ENCODE results near the gene PUS7L. TPM values are rescaled to one million over a fixed set of nuclear protein-coding genes. Genes with fewer than 3 reads are reported as not detected.
A peak's percentile ranks its signal among the peaks of the same experiment; 100 is the strongest.

PUS7L gene
- total RNA-seq, 4 donors from 2014 or later: 5.4 to 22.3 (median 9.9) TPM

DNA sequence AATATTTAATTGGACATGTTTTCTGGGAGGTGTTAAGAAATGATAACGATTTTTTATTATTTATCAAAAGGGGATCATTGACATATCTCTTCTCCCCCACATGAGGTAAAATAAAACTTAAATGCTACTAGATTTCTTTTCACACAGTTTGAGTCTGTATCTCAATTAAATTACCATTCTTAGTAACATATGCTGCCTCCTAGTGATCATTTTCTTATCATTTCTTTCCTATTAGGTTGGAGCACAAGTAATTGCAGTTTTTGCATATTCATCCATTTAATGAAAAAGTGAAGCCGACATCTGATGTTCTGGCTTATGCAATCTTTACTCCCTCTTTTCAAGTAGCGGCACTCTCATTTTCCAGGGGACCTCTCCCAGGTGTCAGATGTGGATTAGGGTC is 24.9 kb downstream of the PUS7L start:
- H3K4me1 ChIP-seq: no peaks in the 10 kb centered on the region
- no peak overlapping the region for H3K4me3 ChIP-seq
- TF ChIP-seq POLR2A (IDR thresholded peaks at IDR 0.05): no peak
- TF ChIP-seq, protein P1, sequence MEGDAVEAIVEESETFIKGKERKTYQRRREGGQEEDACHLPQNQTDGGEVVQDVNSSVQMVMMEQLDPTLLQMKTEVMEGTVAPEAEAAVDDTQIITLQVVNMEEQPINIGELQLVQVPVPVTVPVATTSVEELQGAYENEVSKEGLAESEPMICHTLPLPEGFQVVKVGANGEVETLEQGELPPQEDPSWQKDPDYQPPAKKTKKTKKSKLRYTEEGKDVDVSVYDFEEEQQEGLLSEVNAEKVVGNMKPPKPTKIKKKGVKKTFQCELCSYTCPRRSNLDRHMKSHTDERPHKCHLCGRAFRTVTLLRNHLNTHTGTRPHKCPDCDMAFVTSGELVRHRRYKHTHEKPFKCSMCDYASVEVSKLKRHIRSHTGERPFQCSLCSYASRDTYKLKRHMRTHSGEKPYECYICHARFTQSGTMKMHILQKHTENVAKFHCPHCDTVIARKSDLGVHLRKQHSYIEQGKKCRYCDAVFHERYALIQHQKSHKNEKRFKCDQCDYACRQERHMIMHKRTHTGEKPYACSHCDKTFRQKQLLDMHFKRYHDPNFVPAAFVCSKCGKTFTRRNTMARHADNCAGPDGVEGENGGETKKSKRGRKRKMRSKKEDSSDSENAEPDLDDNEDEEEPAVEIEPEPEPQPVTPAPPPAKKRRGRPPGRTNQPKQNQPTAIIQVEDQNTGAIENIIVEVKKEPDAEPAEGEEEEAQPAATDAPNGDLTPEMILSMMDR (IDR thresholded peaks at IDR 0.05): no peak
- H3K9me3 ChIP-seq: no peaks in the 10 kb centered on the region
- H3K36me3 ChIP-seq: peaks cover 0 to 26% (median 0%) of the 10 kb centered on the region in 3 donors
- no peak for DNase-seq
- H3K27ac ChIP-seq: no peak overlapping the region
- H3K27me3 ChIP-seq: no peaks in the 10 kb centered on the region

DNA sequence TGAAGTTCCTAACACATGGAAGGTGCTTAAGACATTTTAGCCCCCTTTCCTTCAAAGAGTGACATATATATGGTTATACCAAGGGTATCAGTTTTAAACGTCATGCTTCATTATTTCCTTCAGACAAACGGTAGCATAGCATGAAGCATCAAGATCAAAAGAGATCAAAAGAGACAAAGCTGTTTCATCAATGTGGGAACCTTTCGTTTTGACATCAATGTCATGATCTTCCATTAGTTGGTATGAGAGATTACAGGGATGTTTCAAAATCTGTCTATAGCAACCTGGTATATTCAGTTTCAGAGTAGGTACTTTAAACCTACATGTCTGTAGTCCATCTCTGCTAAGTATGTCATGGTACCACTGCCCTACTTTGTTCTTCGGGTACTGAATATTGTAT is 28.3 kb downstream of the PUS7L start:
- no peak overlapping the region for H3K4me3 ChIP-seq
- H3K36me3 ChIP-seq: peaks cover 0 to 4% (median 0%) of the 10 kb centered on the region in 3 donors
- no peaks in the 10 kb centered on the region for H3K4me1 ChIP-seq
- H3K27me3 ChIP-seq: no peaks in the 10 kb centered on the region
- no peak for DNase-seq
- H3K27ac ChIP-seq: no peak overlapping the region
- H3K9me3 ChIP-seq: no peaks in the 10 kb centered on the region
- no peak for TF ChIP-seq POLR2A (IDR thresholded peaks at IDR 0.05)
- TF ChIP-seq, protein P1 (IDR thresholded peaks at IDR 0.05): no peak

DNA sequence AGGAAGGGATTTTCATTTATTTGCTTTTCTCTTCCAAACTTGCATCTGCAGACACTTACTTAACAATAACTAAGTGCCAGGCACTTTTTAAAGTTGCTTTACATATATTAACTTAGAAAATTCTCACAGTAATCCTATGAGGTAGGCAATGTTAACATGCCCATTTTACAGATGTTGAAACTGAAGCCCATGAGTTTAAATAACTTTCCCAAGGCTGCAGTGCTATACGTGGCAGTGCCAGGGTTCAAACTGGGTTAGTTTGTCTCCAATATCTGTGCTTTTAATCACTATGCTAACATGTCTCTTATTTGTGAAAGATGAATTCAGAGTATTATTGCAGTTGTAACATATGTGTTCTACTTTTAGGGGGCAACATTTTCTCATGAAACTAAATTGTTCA is 29.9 kb downstream of the PUS7L start:
- H3K27ac ChIP-seq: no peak overlapping the region
- no peak for TF ChIP-seq POLR2A (IDR thresholded peaks at IDR 0.05)
- TF ChIP-seq, protein P1 (IDR thresholded peaks at IDR 0.05): no peak
- H3K9me3 ChIP-seq: no peaks in the 10 kb centered on the region
- no peaks in the 10 kb centered on the region for H3K4me1 ChIP-seq
- no peak overlapping the region for H3K4me3 ChIP-seq
- DNase-seq: no peak
- no peaks in the 10 kb centered on the region for H3K36me3 ChIP-seq
- H3K27me3 ChIP-seq: no peaks in the 10 kb centered on the region

DNA sequence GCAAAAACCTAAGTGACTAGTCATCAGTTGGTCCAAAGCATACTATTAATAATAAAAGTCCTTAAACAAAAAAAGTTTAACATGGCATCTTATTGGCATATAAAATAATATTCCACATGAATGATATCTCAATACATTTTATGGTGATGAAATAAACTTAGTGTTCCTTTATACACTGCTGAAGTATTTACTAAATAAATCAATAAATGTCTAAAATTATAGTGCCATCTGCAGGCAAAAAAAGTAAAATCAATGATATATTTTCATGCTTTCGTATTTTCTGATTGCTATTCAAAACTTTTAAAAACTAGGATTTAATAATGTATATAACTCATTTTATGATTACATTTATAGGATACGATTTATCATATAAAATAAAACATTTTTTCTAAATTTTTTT is 30.5 kb downstream of the PUS7L start:
- TF ChIP-seq, protein P1 (IDR thresholded peaks at IDR 0.05): peak in 1 of 6 experiments; percentile 9
- no peak for TF ChIP-seq POLR2A (IDR thresholded peaks at IDR 0.05)
- Histone ChIP-seq H3K27me3 (no peaks in the 10 kb centered on the region), H3K36me3 (no peaks in the 10 kb centered on the region), H3K9me3 (no peaks in the 10 kb centered on the region), H3K27ac (no peak overlapping the region), H3K4me3 (no peak overlapping the region), H3K4me1 (no peaks in the 10 kb centered on the region)
- no peak for DNase-seq

DNA sequence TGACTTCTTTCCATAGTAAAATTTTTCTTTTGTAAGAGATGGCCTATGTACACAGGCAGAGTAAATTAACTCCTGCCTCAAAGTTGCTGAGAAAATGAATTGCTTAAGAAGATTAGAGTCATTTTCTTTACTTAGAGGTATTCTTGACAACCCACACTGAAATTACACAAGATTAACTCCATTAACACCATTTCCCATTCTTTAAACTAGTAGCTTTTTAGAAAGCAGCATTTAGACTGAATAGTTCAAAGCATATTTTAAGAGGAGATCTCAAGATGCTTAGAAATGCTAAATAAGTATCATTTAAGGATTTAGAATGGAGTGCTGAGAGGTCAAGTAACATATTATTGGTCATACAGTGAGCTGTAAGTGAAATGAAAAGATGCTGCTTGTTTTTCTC is 35.5 kb downstream of the PUS7L start:
- TF ChIP-seq, protein P1 (IDR thresholded peaks at IDR 0.05): no peak
- TF ChIP-seq POLR2A (IDR thresholded peaks at IDR 0.05): no peak
- H3K9me3 ChIP-seq: no peaks in the 10 kb centered on the region

DNA sequence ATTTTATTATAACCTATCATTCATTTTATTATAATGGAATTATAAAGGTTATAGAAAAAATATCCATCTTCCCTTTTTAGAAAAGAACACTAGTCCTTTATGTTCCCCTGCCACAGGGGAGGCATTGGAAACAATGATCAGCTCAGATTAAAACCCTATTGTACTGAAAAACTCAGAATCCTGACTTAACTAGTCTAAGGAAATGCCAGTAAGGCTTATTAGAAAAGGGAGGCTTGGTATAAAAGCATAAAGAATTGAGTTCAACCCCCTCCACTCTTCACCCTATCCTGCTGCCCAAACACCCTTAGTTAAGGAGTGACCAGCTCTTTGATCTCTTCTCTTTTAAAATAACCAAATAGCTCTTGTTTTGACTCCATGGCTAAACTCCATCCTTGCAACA is 36.0 kb downstream of the PUS7L start:
- Histone ChIP-seq H3K4me3 (no peak overlapping the region), H3K36me3 (no peaks in the 10 kb centered on the region), H3K4me1 (no peaks in the 10 kb centered on the region), H3K9me3 (no peaks in the 10 kb centered on the region), H3K27me3 (no peaks in the 10 kb centered on the region), H3K27ac (no peak overlapping the region)
- TF ChIP-seq, protein P1 (IDR thresholded peaks at IDR 0.05): no peak
- no peak for TF ChIP-seq POLR2A (IDR thresholded peaks at IDR 0.05)
- DNase-seq: no peak

More for the DNA sequence above, 35.5 kb downstream of the PUS7L start:
- no peak for DNase-seq
- no peaks in the 10 kb centered on the region for H3K36me3 ChIP-seq
- no peak overlapping the region for H3K4me3 ChIP-seq
- H3K27me3 ChIP-seq: no peaks in the 10 kb centered on the region
- no peaks in the 10 kb centered on the region for H3K4me1 ChIP-seq
- H3K27ac ChIP-seq: no peak overlapping the region
